ENCODE measurements around the gene RRAS2.
"Not testable (repeated sequence)": the region's sequence is repeated elsewhere in the genome, so short reads cannot be mapped to it uniquely, and the experiment has no call there.

The RRAS2 gene

GRCh38 chr11:14253421-14253820, 105.6 kb downstream of the RRAS2 start:
- no peak for DNase-seq

- DNase-seq: not testable (repeated sequence)
These were observed 106.5 kb downstream of the RRAS2 start for GRCh38 chr11:14252501-14252900.

GRCh38 chr11:14251754-14252153, 107.2 kb downstream of the RRAS2 start:
- no peak for DNase-seq

- no peak for DNase-seq
These were observed 109.6 kb downstream of the RRAS2 start for GRCh38 chr11:14249121-14249963.

- DNase-seq: no peak
These were observed 110.4 kb downstream of the RRAS2 start for GRCh38 chr11:14248580-14248981.

GRCh38 chr11:14245444-14245843, 113.5 kb downstream of the RRAS2 start:
- no peak for DNase-seq

GRCh38 chr11:14244926-14245325, 114.1 kb downstream of the RRAS2 start:
- no peak for DNase-seq

- DNase-seq: no peak
These were observed 116.2 kb downstream of the RRAS2 start for GRCh38 chr11:14242733-14243132.

GRCh38 chr11:14242187-14242586, 116.8 kb downstream of the RRAS2 start:
- no peak for DNase-seq

GRCh38 chr11:14240951-14241350, 118.0 kb downstream of the RRAS2 start:
- DNase-seq: no peak

- no peak for DNase-seq
These were observed 118.8 kb downstream of the RRAS2 start for GRCh38 chr11:14240221-14240620.

GRCh38 chr11:14237444-14237961, 121.5 kb downstream of the RRAS2 start:
- no peak for DNase-seq

GRCh38 chr11:14235701-14236100, 123.3 kb downstream of the RRAS2 start:
- no peak for DNase-seq

- no peak for DNase-seq
These were observed 124.5 kb downstream of the RRAS2 start for GRCh38 chr11:14234446-14234845.

- DNase-seq: no peak
These were observed 126.3 kb downstream of the RRAS2 start for GRCh38 chr11:14232652-14233051.

GRCh38 chr11:14230407-14230806, 128.6 kb downstream of the RRAS2 start:
- no peak for DNase-seq

- DNase-seq: no peak
These were observed 129.5 kb downstream of the RRAS2 start for GRCh38 chr11:14229472-14229871.

GRCh38 chr11:14228356-14228755, 130.6 kb downstream of the RRAS2 start:
- no peak for DNase-seq

Measured in SIG-M5 (cell line).